IMR-90 (cell line): ENCODE results near the gene SH3GL2. TPM values are rescaled to one million over a fixed set of nuclear protein-coding genes. Genes with fewer than 3 reads are reported as not detected.

Experiments
- ATAC-seq: fragments of 200-7000 bp; cut with Tn5 transposase; 2 replicates; pipeline ENCODE4 v1.9.1; 2020; ENCODE audit warnings: low read depth, mild to moderate bottlenecking, moderate library complexity
- BruUV-seq: library from RNA; stranded (reverse); fragments of 400-500 nt; replicated peaks from 2 replicates; lab custom pipeline; 2021; lab: Mats Ljungman, UMichigan
- CTCF ChIA-PET: fragments of 300-600 bp; formaldehyde crosslinking; extraction: SDS; loops from one replicate; lab custom pipeline; 2021; ENCODE audit warnings: antibody characterized with exemption; lab: Yijun Ruan, JAX
- POLR2A ChIA-PET: fragments of 300-600 bp; sonication (Branson Sonifier 250); formaldehyde crosslinking; loops from one replicate; lab custom pipeline; 2022; ENCODE audit warnings: antibody characterized with exemption; ENCODE audit not compliant: unreplicated experiment; lab: Charles Lee
- DNase-seq: peaks from one replicate; pipeline ENCODE4 v3.0.0; 2013
- H2AFZ ChIP-seq: replicated peaks from 2 replicates; pipeline ENCODE3; 2013; ENCODE audit warnings: low read length, mild to moderate bottlenecking; ENCODE audit not compliant: poor library complexity
- H2AK5ac ChIP-seq: 2 replicates; pipeline ENCODE4 v1.6.1; 2013; ENCODE audit warnings: low read depth, low read length, inconsistent platforms
- H2AK9ac ChIP-seq: replicated peaks from 2 replicates; pipeline ENCODE3; 2013; ENCODE audit warnings: mild to moderate bottlenecking, low read depth, low read length, moderate library complexity; ENCODE audit not compliant: poor library complexity
- H2BK120ac ChIP-seq: 2 replicates; pipeline ENCODE4 v1.6.1; 2013; ENCODE audit warnings: low read depth, low read length, inconsistent platforms
- H2BK15ac ChIP-seq: 3 replicates; pipeline ENCODE4 v1.6.1; 2013; ENCODE audit warnings: low read depth, low read length, inconsistent platforms
- H2BK20ac ChIP-seq: 2 replicates; pipeline ENCODE4 v1.6.1; 2013; ENCODE audit warnings: low read depth, mild to moderate bottlenecking, inconsistent platforms, low read length, moderate library complexity
- H2BK5ac ChIP-seq: 2 replicates; pipeline ENCODE4 v1.6.1; 2013; ENCODE audit warnings: mild to moderate bottlenecking, low read depth, low read length, inconsistent platforms; ENCODE audit not compliant: poor library complexity, severe bottlenecking
- H3K14ac ChIP-seq: replicated peaks from 2 replicates; pipeline ENCODE4 v1.6.1; 2013; ENCODE audit warnings: low read depth, low read length, inconsistent platforms
- H3K18ac ChIP-seq: 2 replicates; pipeline ENCODE4 v1.6.1; 2013; ENCODE audit warnings: low read depth, low read length, control low read depth
- H3K23ac ChIP-seq: 2 replicates; pipeline ENCODE4 v1.6.1; 2013; ENCODE audit warnings: low read depth, low read length, inconsistent platforms
- H3K27ac ChIP-seq: 2 replicates; pipeline ENCODE4 v1.5.1; 2013; ENCODE audit warnings: mild to moderate bottlenecking, control low read depth, low read length; ENCODE audit not compliant: insufficient read depth
- H3K27me3 ChIP-seq: 2 replicates; pipeline ENCODE4 v1.6.1; 2013; ENCODE audit warnings: low read length; ENCODE audit not compliant: control insufficient read depth, insufficient read depth
- H3K36me3 ChIP-seq: 2 replicates; pipeline ENCODE4 v1.6.1; 2013; ENCODE audit warnings: low read length, mixed read lengths; ENCODE audit not compliant: control insufficient read depth, insufficient read depth
- H3K4ac ChIP-seq: 2 replicates; pipeline ENCODE4 v1.6.1; 2013; ENCODE audit warnings: low read depth, low read length, inconsistent platforms
- H3K4me1 ChIP-seq: 2 replicates; pipeline ENCODE4 v1.6.1; 2013; ENCODE audit warnings: low read length, mixed read lengths; ENCODE audit not compliant: control insufficient read depth, insufficient read depth
- H3K4me2 ChIP-seq: 2 replicates; pipeline ENCODE4 v1.6.1; 2013; ENCODE audit warnings: low read depth, mild to moderate bottlenecking, control low read depth, low read length, moderate library complexity
- H3K4me3 ChIP-seq: 2 replicates; pipeline ENCODE4 v1.5.1; 2013; ENCODE audit warnings: low read depth, mild to moderate bottlenecking, control low read depth, low read length, moderate library complexity; ENCODE audit not compliant: insufficient read depth
- H3K56ac ChIP-seq: 2 replicates; pipeline ENCODE4 v1.6.1; 2013; ENCODE audit warnings: low read length, inconsistent platforms; ENCODE audit not compliant: insufficient read depth; ENCODE audit errors: extremely low read depth
- H3K79me1 ChIP-seq, 2 experiments: 2 replicates each; pipeline ENCODE4 v1.6.1; 2013; ENCODE audit warnings: low read length in 2 of 2, inconsistent platforms in 1 of 2, low read depth in 1 of 2
- H3K9ac ChIP-seq: 2 replicates; pipeline ENCODE4 v1.6.1; 2013; ENCODE audit warnings: low read depth, low read length, control low read depth
- H3K9me1 ChIP-seq: 2 replicates; pipeline ENCODE4 v1.6.1; 2013; ENCODE audit warnings: low read length, inconsistent platforms; ENCODE audit not compliant: insufficient read depth
- H3K9me3 ChIP-seq: 2 replicates; pipeline ENCODE4 v1.6.1; 2013; ENCODE audit warnings: low read length; ENCODE audit not compliant: control insufficient read depth, insufficient read depth
- H4K20me1 ChIP-seq: 2 replicates; pipeline ENCODE4 v1.6.1; 2013; ENCODE audit warnings: low read length, inconsistent platforms; ENCODE audit not compliant: insufficient read depth
- H4K5ac ChIP-seq: 2 replicates; pipeline ENCODE4 v1.6.1; 2013; ENCODE audit warnings: mild to moderate bottlenecking, low read depth, low read length, control low read depth
- H4K8ac ChIP-seq, 2 experiments: 2 replicates each; pipeline ENCODE4 v1.6.1; 2013; ENCODE audit warnings: low read depth in 2 of 2, low read length in 2 of 2, control low read depth in 1 of 2, inconsistent platforms in 1 of 2
- H4K91ac ChIP-seq: 2 replicates; pipeline ENCODE4 v1.6.1; 2013; ENCODE audit warnings: low read depth, low read length, inconsistent platforms; ENCODE audit not compliant: insufficient read depth
- NFE2L2 ChIP-seq: fragments of 150-350 bp; IDR thresholded peaks from 2 replicates; pipeline ENCODE4 v1.6.1; 2016; ENCODE audit warnings: low read depth, mild to moderate bottlenecking, low read length
- RFX5 ChIP-seq: IDR thresholded peaks from 2 replicates; pipeline ENCODE4 v1.8.0; 2012; ENCODE audit warnings: low read depth, mild to moderate bottlenecking, low read length, moderate library complexity
- USF2 ChIP-seq: fragments of 150-350 bp; IDR thresholded peaks from 2 replicates; pipeline ENCODE4 v1.6.1; 2017; ENCODE audit warnings: mild to moderate bottlenecking, antibody characterized with exemption, low read length, low read depth
- WGBS, 2 experiments: methylation state at CpG; one replicate each; pipeline versions ENCODE4 v1.1.5 to v1.1.7; 2013; ENCODE audit warnings: missing lambda C conversion rate in 2 of 2; ENCODE audit not compliant: insufficient read length in 1 of 2; ENCODE audit errors: extremely low coverage in 2 of 2; 5-methylcytosine and 5-hydroxymethylcytosine counted together
- dilution Hi-C: fragments of 300-500 bp; cut with HindIII; formaldehyde crosslinking; loops from one replicate; pipeline ENCODE4 v1.14.3; 2018; ENCODE audit warnings: low sequenced_read_pairs; ENCODE audit not compliant: unreplicated experiment
- in situ Hi-C: fragments of 300-500 bp; cut with MboI; formaldehyde crosslinking; loops from 3 replicates; pipeline ENCODE4 v1.14.3; 2019; ENCODE audit warnings: low sequenced_read_pairs, inconsistent platforms, mixed read lengths
- intact Hi-C: fragments of 100-400 bp; cut with micrococcal nuclease; formaldehyde crosslinking; loops from 2 replicates; pipeline ENCODE4 v1.10.0; 2022
- polyA plus RNA-seq, 3 experiments: library from polyadenylated mRNA; depleted of rRNA; stranded (reverse); fragments of >200 nt; gene quantifications; 2 replicates each; pipeline ENCODE4 v1.2.3, GENCODE V29; 2012; ENCODE audit warnings: low replicate concordance in 1 of 3
- total RNA-seq: library from RNA; depleted of rRNA; stranded (reverse); fragments of >200 nt; gene quantifications from 2 replicates; pipeline ENCODE4 v1.2.3, GENCODE V29; 2012

Gene SH3GL2
- total and polyA plus RNA-seq, 2 of the 4 experiments (the other 2 are of a cell fraction): under 0.01 to 0.05 TPM

- no peak for DNase-seq
- BruUV-seq: no TSS peak
- H2BK5ac ChIP-seq: no peak overlapping the region
- no peak overlapping the region for H3K27ac ChIP-seq
- no peaks in the 10 kb centered on the region for H3K9me1 ChIP-seq
- H3K79me1 ChIP-seq: no peaks in the 10 kb centered on the region
- H3K4me1 ChIP-seq: no peaks in the 10 kb centered on the region
- 29% methylated on average over 1 of the region's 3 CpGs; no CpG with 5 or more reads in 1 of the 2 experiments for WGBS, 2 experiments
- no peak overlapping the region for H3K4ac ChIP-seq
- ChIA-PET POLR2A (no interaction called here), CTCF (no interaction called here)
- no peak overlapping the region for H3K14ac ChIP-seq
- no peak overlapping the region for H2AFZ ChIP-seq
- no peak overlapping the region for H3K23ac ChIP-seq
- TF ChIP-seq RFX5 (no peak), NFE2L2 (no peak), USF2 (no peak)
- H3K27me3 ChIP-seq: peaks cover 11% of the 10 kb centered on the region
- in situ Hi-C loops: no loop called here
- H4K91ac ChIP-seq: no peak overlapping the region
- H3K4me3 ChIP-seq: no peak overlapping the region
- H2AK5ac ChIP-seq: no peak overlapping the region
- H3K18ac ChIP-seq: no peak overlapping the region
- no peak overlapping the region for H2BK20ac ChIP-seq
- no peak overlapping the region for H2BK15ac ChIP-seq
- no peak overlapping the region for H3K9ac ChIP-seq
- no peaks in the 10 kb centered on the region for H3K36me3 ChIP-seq
- intact Hi-C loops: no loop called here
- no peak overlapping the region for H3K4me2 ChIP-seq
- H2BK120ac ChIP-seq: no peak overlapping the region
- no peaks in the 10 kb centered on the region for H4K20me1 ChIP-seq
- no peaks in the 10 kb centered on the region for H3K9me3 ChIP-seq
- dilution Hi-C loops: no loop called here
- H3K56ac ChIP-seq: no peak overlapping the region
- no peak overlapping the region for H2AK9ac ChIP-seq
- no peak overlapping the region for H4K8ac ChIP-seq
- no peak for ATAC-seq
- H4K5ac ChIP-seq: no peak overlapping the region
These were observed 16.1 kb downstream of the SH3GL2 start for GRCh38 chr9:17594961-17595360.
